SK-N-SH treated with all-trans-retinoic acid at 6 μM for 48 hours (cell line): ENCODE measurements around the gene GPR180.

Experiments used
- ARNTL ChIP-seq: fragments of 450-650 bp; formaldehyde crosslinking; IDR thresholded peaks from 2 replicates; pipeline ENCODE4 v1.5.0; 2020; ENCODE audit warnings: low read depth, mild to moderate bottlenecking, moderate library complexity, borderline replicate concordance
- BACH2 ChIP-seq: fragments of 250-450 bp; sonication (Bioruptor Pico); IDR thresholded peaks from 2 replicates; pipeline ENCODE4 v1.9.0; 2021; ENCODE audit warnings: mild to moderate bottlenecking, borderline replicate concordance
- CSDC2 ChIP-seq: fragments of 250-450 bp; sonication (Bioruptor Pico); IDR thresholded peaks from 2 replicates; pipeline ENCODE4 v1.5.0; 2020; ENCODE audit warnings: mild to moderate bottlenecking, moderate library complexity
- GLIS3 ChIP-seq: fragments of 250-450 bp; sonication (Bioruptor Pico); IDR thresholded peaks from 2 replicates; pipeline ENCODE4 v1.5.0; 2020; ENCODE audit warnings: mild to moderate bottlenecking, moderate library complexity
- ZC3H10 ChIP-seq: fragments of 250-450 bp; sonication (Bioruptor Pico); IDR thresholded peaks from 2 replicates; pipeline ENCODE4 v1.5.1; 2021; ENCODE audit warnings: mild to moderate bottlenecking, moderate library complexity
- ZFP3 ChIP-seq: fragments of 250-450 bp; sonication (Bioruptor Pico); IDR thresholded peaks from 2 replicates; pipeline ENCODE4 v1.5.0; 2020; ENCODE audit warnings: mild to moderate bottlenecking, moderate library complexity
- ZNF8 ChIP-seq: fragments of 450-650 bp; formaldehyde crosslinking; IDR thresholded peaks from 2 replicates; pipeline ENCODE4 v1.5.0; 2020; ENCODE audit warnings: mild to moderate bottlenecking, moderate library complexity

GRCh38 chr13:94657167-94657566 lies 55.5 kb downstream of the GPR180 start:
- TF ChIP-seq ARNTL (CRISPR knock-in tag) (no peak), CSDC2 (no peak), ZC3H10 (CRISPR knock-in tag) (no peak), GLIS3 (CRISPR knock-in tag) (no peak), BACH2 (CRISPR knock-in tag) (no peak), ZFP3 (CRISPR knock-in tag) (no peak), ZNF8 (CRISPR knock-in tag) (no peak)
